ENCODE results near the gene SLC35F3.

DNA sequence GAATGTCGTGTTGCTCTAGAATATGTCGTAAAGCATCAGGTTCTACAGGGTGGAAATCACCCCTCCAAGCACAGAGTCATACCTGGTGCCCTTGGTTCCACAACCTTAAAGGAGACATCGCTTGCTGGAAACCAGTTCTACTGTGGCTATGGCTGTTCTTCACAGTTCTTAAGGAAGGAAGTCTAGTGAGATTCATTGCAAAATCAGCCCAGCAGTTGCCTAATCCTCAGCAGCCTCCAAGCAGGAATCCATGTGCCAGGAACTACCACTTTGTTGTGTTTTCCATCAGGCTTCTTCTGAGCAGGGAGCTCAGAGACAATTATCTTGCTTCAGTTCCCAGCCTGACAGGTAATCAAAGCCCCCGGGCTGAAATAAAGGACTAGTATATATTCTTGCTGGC, 45.0 kb upstream of the SLC35F3 start:
- TF ChIP-seq CTCF (IDR thresholded peaks at IDR 0.05; ENCODE audit: low read depth, low read length, poor library complexity, severe bottlenecking) (no peak), EZH2phosphoT487 (IDR thresholded peaks at IDR 0.05; ENCODE audit: borderline replicate concordance, low read length) (no peak)
